GM10266 (cell line): ENCODE data around the gene LDLR.
"Not testable (repeated sequence)": the region's sequence is repeated elsewhere in the genome, so short reads cannot be mapped to it uniquely, and the experiment has no call there.

Experiments used
- DNase-seq: peaks from one replicate; pipeline ENCODE4 v3.0.0; 2012; ENCODE audit errors: extremely low spot score
- CTCF ChIP-seq: IDR thresholded peaks from 2 replicates; pipeline ENCODE4 v1.5.1; 2012; ENCODE audit warnings: mild to moderate bottlenecking, low read depth; ENCODE audit not compliant: control insufficient read depth, insufficient read depth; ENCODE audit errors: missing control alignments

The LDLR gene

GRCh38 chr19:11108746-11109145 is 19.5 kb downstream of the LDLR start:
- TF ChIP-seq CTCF, result no peak
- DNase-seq, result no peak

- DNase-seq, result no peak
- no peak for TF ChIP-seq CTCF
These were observed 22.0 kb downstream of the LDLR start for GRCh38 chr19:11111117-11111770.

GRCh38 chr19:11111771-11112144 is 22.5 kb downstream of the LDLR start:
- TF ChIP-seq CTCF, result no peak
- DNase-seq, result no peak

- no peak for DNase-seq
- TF ChIP-seq CTCF, result no peak
These were observed 24.0 kb downstream of the LDLR start for GRCh38 chr19:11113140-11113708.

DNA sequence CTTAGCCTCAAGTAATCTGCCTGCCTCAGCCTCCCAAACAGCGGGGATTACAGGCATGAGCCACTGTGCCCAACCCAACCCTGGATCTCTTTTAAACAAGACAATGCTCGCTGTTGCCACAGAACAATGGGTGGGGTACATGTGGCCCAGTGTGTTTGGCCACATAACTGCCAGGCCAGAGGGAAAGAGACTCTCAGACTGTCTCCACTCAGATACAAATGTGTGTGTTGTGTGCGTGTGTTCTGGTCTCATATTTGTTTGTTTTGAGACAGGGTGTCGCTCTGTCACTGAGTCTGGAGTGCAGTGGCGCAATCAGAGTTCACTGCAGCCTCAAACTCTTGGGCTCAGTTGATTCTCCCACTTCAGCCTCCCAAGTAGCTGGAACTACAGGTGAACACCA is 25.8 kb downstream of the LDLR start:
- DNase-seq, result no peak
- TF ChIP-seq CTCF, result no peak

- DNase-seq, result no peak
- TF ChIP-seq CTCF, result no peak
These were observed 26.7 kb downstream of the LDLR start for GRCh38 chr19:11115895-11116446.

DNA sequence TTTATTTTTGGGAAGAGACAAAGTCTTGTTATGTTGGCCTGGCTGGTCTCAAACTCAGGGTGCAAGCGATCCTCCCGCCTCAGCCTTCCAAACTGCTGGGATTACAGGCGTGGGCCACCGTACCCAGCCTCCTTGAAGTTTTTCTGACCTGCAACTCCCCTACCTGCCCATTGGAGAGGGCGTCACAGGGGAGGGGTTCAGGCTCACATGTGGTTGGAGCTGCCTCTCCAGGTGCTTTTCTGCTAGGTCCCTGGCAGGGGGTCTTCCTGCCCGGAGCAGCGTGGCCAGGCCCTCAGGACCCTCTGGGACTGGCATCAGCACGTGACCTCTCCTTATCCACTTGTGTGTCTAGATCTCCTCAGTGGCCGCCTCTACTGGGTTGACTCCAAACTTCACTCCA is 27.2 kb downstream of the LDLR start:
- TF ChIP-seq CTCF, result no peak
- no peak for DNase-seq

- DNase-seq, result not testable (repeated sequence)
These were observed 32.7 kb downstream of the LDLR start for GRCh38 chr19:11121963-11122362.
